ENCODE measurements around the gene NRP1. TPM values are rescaled to one million over a fixed set of nuclear protein-coding genes. Genes with fewer than 3 reads are reported as not detected.

The NRP1 gene
- total RNA-seq, 2 donors from 2014 or later, result 23.0 to 37.1 TPM

- H3K27ac ChIP-seq, result no peak overlapping the region
- intact Hi-C loops (cut with DNase I), result no loop called here
Measured at GRCh38 chr10:33286157-33286934, 48.1 kb downstream of the NRP1 start.

GRCh38 chr10:33284945-33285344 is 49.5 kb downstream of the NRP1 start:
- Histone ChIP-seq H3K4me3 (no peak overlapping the region), H3K9me3 (no peaks in the 10 kb centered on the region), H3K27ac (no peak overlapping the region), H3K36me3 (no peaks in the 10 kb centered on the region), H3K4me1 (replicated peaks) (no peaks in the 10 kb centered on the region), H3K27me3 (replicated peaks; ENCODE audit: insufficient read depth) (no peaks in the 10 kb centered on the region)
- intact Hi-C loops (cut with DNase I), result no loop called here
- TF ChIP-seq POLR2AphosphoS5 (IDR thresholded peaks at IDR 0.05) (no peak), CTCF (IDR thresholded peaks at IDR 0.05) (no peak), POLR2A (IDR thresholded peaks at IDR 0.05) (no peak)
- WGBS, result 89% methylated on average over 2 of the region's 2 CpGs
- no peak for DNase-seq (ENCODE audit: low spot score)

More at GRCh38 chr10:33286157-33286934, 48.1 kb downstream of the NRP1 start:
- H3K4me3 ChIP-seq, result no peak overlapping the region
- DNase-seq (ENCODE audit: low spot score), result no peak
- H3K9me3 ChIP-seq, result no peaks in the 10 kb centered on the region
- H3K4me1 ChIP-seq (replicated peaks), result no peaks in the 10 kb centered on the region
- no peaks in the 10 kb centered on the region for H3K27me3 ChIP-seq (replicated peaks; ENCODE audit: insufficient read depth)
- no peak for TF ChIP-seq POLR2A (IDR thresholded peaks at IDR 0.05)
- TF ChIP-seq POLR2AphosphoS5 (IDR thresholded peaks at IDR 0.05), result no peak
- no peak for TF ChIP-seq CTCF (IDR thresholded peaks at IDR 0.05)
- no peaks in the 10 kb centered on the region for H3K36me3 ChIP-seq
- 57% methylated on average over 4 of the region's 4 CpGs for WGBS

- TF ChIP-seq POLR2AphosphoS5 (IDR thresholded peaks at IDR 0.05) (no peak), CTCF (IDR thresholded peaks at IDR 0.05) (no peak), POLR2A (IDR thresholded peaks at IDR 0.05) (no peak)
- H3K9me3 ChIP-seq, result no peaks in the 10 kb centered on the region
- H3K27ac ChIP-seq, result no peak overlapping the region
- 72% methylated on average over 5 of the region's 5 CpGs for WGBS
- H3K4me3 ChIP-seq, result no peak overlapping the region
- no peaks in the 10 kb centered on the region for H3K4me1 ChIP-seq (replicated peaks)
- H3K27me3 ChIP-seq (replicated peaks; ENCODE audit: insufficient read depth), result no peaks in the 10 kb centered on the region
- intact Hi-C loops (cut with DNase I), result no loop called here
- no peak for DNase-seq (ENCODE audit: low spot score)
- H3K36me3 ChIP-seq, result no peaks in the 10 kb centered on the region
Measured at GRCh38 chr10:33279811-33280602, 54.5 kb downstream of the NRP1 start.

- 90% methylated on average over 5 of the region's 5 CpGs for WGBS
- intact Hi-C loops (cut with DNase I), result no loop called here
- Histone ChIP-seq H3K9me3 (no peaks in the 10 kb centered on the region), H3K27me3 (replicated peaks; ENCODE audit: insufficient read depth) (no peaks in the 10 kb centered on the region), H3K27ac (no peak overlapping the region), H3K4me1 (replicated peaks) (no peaks in the 10 kb centered on the region), H3K36me3 (no peaks in the 10 kb centered on the region), H3K4me3 (no peak overlapping the region)
- no peak for DNase-seq (ENCODE audit: low spot score)
- TF ChIP-seq POLR2A (IDR thresholded peaks at IDR 0.05) (no peak), POLR2AphosphoS5 (IDR thresholded peaks at IDR 0.05) (no peak), CTCF (IDR thresholded peaks at IDR 0.05) (no peak)
Measured at GRCh38 chr10:33279276-33279675, 55.2 kb downstream of the NRP1 start.
